Right atrium auricular region (tissue), 2 donors: ENCODE measurements around the gene CREB3L4. TPM values are rescaled to one million over a fixed set of nuclear protein-coding genes. Genes with fewer than 3 reads are reported as not detected.

ENCODE experiments used
- DNase-seq: peaks from one replicate; pipeline ENCODE4 v3.0.0-alpha.2; 2019; ENCODE audit warnings: low spot score
- H3K27ac ChIP-seq, 2 donors: fragments of 200-600 bp; sonication (generic); 1 replicate in 1 of 2; 2 replicates in 1 of 2; pipeline ENCODE4 v1.5.1; 2016 to 2019
- H3K27me3 ChIP-seq, 2 donors: fragments of 200-600 bp; sonication (generic); one replicate each; pipeline versions ENCODE4 v1.5.1 to v1.6.0; 2017 to 2019
- H3K36me3 ChIP-seq: fragments of 200-600 bp; sonication (generic); one replicate; pipeline ENCODE4 v1.5.1; 2016
- H3K4me1 ChIP-seq, 2 donors: fragments of 200-600 bp; sonication (generic); one replicate each; pipeline versions ENCODE4 v1.5.1 to v1.6.0; 2017 to 2019
- H3K4me3 ChIP-seq, 2 donors: fragments of 200-600 bp; sonication (generic); 1 replicate in 1 of 2; 2 replicates in 1 of 2; pipeline ENCODE4 v1.5.1; 2017 to 2019; ENCODE audit warnings: mild to moderate bottlenecking in 1 of 2, moderate library complexity in 1 of 2
- H3K9me3 ChIP-seq, 2 donors: fragments of 200-600 bp; sonication (generic); one replicate each; pipeline ENCODE4 v1.5.1; 2019
- total RNA-seq, 2 donors: library from RNA; depleted of rRNA; stranded (reverse); fragments of >200 nt; gene quantifications; one replicate each; pipeline ENCODE4 v1.1.0, GENCODE V29; 2016
- TF ChIP-seq, protein P1 (sequence below), 2 donors: fragments of 200-600 bp; sonication (generic); IDR thresholded peaks; one replicate each; pipeline ENCODE4 v1.5.1; 2019; ENCODE audit warnings: antibody characterized with exemption in 2 of 2

The CREB3L4 gene
- total RNA-seq, 2 donors from 2014 or later, result 4.9 to 5.6 TPM

DNA sequence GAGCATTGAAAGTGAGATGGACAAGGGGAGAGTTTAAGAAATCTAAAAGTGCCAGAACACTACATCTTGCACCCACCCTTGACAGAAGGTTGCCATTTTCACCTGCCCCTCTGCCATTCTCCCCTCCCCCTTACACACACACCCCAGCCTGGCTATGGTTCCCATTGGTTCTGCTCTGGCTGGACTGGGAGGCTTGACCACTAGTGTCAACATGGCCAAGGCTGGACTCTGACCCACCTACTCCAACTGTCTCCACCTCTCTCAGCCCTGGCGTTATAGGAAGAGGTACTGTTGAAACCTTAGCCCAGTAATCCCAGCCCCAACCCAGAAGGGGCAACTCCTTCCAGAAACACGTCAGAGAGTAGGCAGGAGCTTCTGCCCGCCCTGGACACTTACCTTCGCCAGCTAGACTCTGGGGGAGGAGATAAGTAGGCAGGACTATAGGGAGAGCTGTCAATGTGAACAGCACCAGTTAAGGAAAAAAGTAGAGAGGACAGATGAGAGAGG lies 13.8 kb upstream of the CREB3L4 start:
- Histone ChIP-seq H3K27ac (peak overlapping the region in 1 of 2 donors; percentile 10), H3K9me3 (no peaks in the 10 kb centered on the region), H3K4me3 (no peak overlapping the region), H3K27me3 (no peaks in the 10 kb centered on the region), H3K4me1 (peaks cover 0 to 27% of the 10 kb centered on the region in 2 donors), H3K36me3 (peaks cover 60% of the 10 kb centered on the region)
- DNase-seq, result no peak
- TF ChIP-seq, protein P1, sequence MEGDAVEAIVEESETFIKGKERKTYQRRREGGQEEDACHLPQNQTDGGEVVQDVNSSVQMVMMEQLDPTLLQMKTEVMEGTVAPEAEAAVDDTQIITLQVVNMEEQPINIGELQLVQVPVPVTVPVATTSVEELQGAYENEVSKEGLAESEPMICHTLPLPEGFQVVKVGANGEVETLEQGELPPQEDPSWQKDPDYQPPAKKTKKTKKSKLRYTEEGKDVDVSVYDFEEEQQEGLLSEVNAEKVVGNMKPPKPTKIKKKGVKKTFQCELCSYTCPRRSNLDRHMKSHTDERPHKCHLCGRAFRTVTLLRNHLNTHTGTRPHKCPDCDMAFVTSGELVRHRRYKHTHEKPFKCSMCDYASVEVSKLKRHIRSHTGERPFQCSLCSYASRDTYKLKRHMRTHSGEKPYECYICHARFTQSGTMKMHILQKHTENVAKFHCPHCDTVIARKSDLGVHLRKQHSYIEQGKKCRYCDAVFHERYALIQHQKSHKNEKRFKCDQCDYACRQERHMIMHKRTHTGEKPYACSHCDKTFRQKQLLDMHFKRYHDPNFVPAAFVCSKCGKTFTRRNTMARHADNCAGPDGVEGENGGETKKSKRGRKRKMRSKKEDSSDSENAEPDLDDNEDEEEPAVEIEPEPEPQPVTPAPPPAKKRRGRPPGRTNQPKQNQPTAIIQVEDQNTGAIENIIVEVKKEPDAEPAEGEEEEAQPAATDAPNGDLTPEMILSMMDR (IDR thresholded peaks at IDR 0.05), result no peak

DNA sequence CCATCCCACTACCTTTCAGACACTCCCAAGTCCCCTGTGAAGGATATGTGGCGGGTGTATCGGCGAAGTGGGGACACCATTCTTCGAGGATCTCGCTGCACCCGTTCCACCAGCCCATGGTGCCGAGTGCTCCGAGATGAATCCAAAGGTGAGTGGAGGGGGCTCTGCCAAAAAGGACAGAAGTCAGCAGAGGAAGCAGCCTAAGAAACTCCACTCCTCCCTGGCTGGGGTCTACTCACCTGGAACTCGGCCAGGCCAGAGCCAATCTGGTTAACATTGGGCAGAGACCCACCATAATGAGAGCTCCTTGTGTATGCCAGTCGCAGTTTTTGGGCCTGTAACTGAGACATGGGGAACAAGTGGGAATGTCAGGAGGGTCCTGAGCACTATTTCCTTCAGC lies 12.9 kb upstream of the CREB3L4 start:
- peaks cover 52% of the 10 kb centered on the region for H3K36me3 ChIP-seq
- H3K4me1 ChIP-seq, result peaks cover 0 to 36% of the 10 kb centered on the region in 2 donors
- no peak for DNase-seq
- H3K27ac ChIP-seq, result no peak overlapping the region
- no peaks in the 10 kb centered on the region for H3K27me3 ChIP-seq
- TF ChIP-seq, protein P1 (IDR thresholded peaks at IDR 0.05), result no peak
- no peaks in the 10 kb centered on the region for H3K9me3 ChIP-seq
- H3K4me3 ChIP-seq, result no peak overlapping the region

DNA sequence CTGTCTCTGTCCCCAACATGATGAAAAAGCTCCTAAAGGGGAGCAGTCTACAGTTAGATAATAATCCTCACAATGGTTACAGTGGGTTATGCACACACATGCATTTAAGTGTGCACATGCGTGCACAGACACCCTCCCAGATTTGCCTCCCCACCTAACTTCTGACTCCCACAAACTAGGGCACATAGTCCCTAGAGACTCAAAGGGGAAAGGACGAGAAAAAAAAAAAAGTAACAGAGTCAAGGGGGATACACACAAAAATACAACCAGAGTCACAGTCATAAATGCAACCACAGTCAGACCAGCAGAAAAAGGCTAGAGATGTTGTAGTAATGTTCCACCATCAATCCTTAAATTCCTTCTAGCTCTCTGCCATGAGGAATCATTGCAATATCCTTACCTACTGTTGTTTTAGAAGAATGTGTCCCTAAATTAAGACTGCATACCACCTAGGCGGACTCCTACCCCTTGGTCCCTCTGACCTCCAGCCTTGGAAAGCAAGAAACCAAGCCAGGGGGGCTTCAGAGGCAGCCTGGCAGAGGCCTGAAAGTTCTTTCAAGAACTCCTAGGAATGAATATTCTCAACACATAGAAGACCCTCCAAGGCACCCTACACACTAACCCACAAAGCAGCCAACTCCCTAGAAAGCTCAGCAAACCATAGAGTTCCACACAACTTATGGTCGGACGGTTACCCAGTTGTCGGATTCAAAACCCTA lies 10.5 kb upstream of the CREB3L4 start:
- H3K27ac ChIP-seq, result peak overlapping the region; percentile 94 to 97

DNA sequence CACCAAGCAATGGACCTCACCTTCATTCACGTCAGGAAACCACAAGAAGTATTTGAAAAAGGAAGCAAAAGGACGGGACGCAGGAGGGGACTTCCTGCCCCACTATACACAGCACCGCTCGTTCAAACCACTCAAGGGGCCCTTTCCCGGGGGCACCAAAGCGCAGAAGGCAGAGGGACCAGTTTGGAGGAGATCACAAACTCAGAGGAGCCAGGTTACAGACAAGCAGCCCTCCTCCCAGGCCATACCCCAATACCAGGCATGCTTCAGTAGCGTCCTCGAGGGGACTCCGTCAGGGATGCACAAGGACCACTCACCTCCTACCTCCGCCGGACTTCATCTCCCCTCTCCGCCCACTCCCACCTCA lies 10.0 kb upstream of the CREB3L4 start:
- H3K9me3 ChIP-seq, result no peaks in the 10 kb centered on the region
- peak overlapping the region; percentile 94 to 97 for H3K27ac ChIP-seq
- H3K27me3 ChIP-seq, result no peaks in the 10 kb centered on the region
- TF ChIP-seq, protein P1 (IDR thresholded peaks at IDR 0.05), result no peak
- H3K4me1 ChIP-seq, result peaks cover 0 to 65% of the 10 kb centered on the region in 2 donors
- peaks cover 38% of the 10 kb centered on the region for H3K36me3 ChIP-seq
- peak overlapping the region; percentile 79 to 88 for H3K4me3 ChIP-seq
- DNase-seq, result no peak

More for the DNA sequence above, 10.5 kb upstream of the CREB3L4 start:
- H3K4me1 ChIP-seq, result peaks cover 0 to 59% of the 10 kb centered on the region in 2 donors
- DNase-seq, result no peak
- TF ChIP-seq, protein P1 (IDR thresholded peaks at IDR 0.05), result no peak
- H3K9me3 ChIP-seq, result no peaks in the 10 kb centered on the region
- peaks cover 44% of the 10 kb centered on the region for H3K36me3 ChIP-seq
- H3K4me3 ChIP-seq, result peak overlapping the region; percentile 79 to 88
- H3K27me3 ChIP-seq, result no peaks in the 10 kb centered on the region

DNA sequence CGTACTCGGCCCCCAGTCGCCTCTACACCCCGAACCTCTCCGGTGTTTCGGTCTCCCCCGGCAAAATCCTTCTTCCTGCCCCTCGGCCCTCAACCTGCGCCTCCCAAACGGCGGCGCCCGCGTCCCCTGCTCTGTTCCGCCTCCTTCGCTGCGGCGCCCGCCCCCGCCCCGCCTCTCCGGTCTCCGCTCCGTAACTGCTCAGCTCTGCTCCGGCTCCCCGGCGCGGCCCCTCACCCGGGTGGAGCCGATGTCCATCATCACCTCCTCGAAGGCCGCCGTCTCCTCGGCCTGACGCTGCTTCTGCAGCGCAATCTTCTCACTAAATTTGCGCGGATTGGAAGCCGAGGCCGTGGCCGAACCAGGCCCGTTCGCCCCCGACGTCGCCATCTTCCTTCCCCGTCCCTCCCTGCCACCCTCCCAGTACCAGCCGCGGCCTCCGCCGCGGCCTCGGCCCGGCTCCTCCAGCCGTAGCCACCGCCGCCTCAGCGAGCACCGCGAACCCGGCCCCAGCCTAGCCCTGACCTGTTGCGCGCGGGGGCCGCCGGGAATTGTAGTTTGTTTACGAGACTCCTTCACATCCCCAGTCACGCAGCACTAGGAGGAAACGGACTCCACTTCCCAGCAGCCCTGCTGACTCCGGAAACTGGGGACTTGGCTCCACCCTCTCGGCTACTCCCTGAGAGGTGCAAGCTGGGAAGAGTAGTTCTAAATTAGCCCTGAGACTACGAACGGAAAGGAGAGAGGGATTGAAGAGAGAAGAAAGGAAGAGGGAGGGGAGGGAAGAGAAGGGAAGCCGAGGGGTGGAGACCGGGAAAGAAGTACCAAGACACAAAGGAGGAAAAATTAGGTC lies 9.4 kb upstream of the CREB3L4 start, which contains the start of gene CRTC2:
TSS of gene CRTC2 (minus strand) at position 502 of the 850 bp plus-strand sequence. CDS start at position 387, 115 bp downstream.
- Histone ChIP-seq H3K4me3 (peak within 1 kb of the TSS; percentile 79 to 88), H3K9me3 (no peaks in the 10 kb centered on the region), H3K27ac (peak within 1 kb of the TSS; percentile 94 to 97), H3K36me3 (peaks cover 32% of the 10 kb centered on the region), H3K27me3 (no peaks in the 10 kb centered on the region), H3K4me1 (peaks cover 0 to 69% of the 10 kb centered on the region in 2 donors)
- DNase-seq, result peak; percentile 99
- TF ChIP-seq, protein P1 (IDR thresholded peaks at IDR 0.05), result no peak
